SJSA1 (cell line): ENCODE measurements around the gene KCNG1. TPM values are rescaled to one million over a fixed set of nuclear protein-coding genes. Genes with fewer than 3 reads are reported as not detected.

Experiments used
- DNase-seq, 2 experiments: peaks; one replicate each; pipeline ENCODE4 v3.0.0-alpha.2; 2015 to 2020; ENCODE audit warnings: low spot score in 2 of 2, low read depth in 1 of 2
- H3K27ac ChIP-seq: fragments of 250-450 bp; sonication (Bioruptor Pico); 2 replicates; pipeline ENCODE4 v1.5.1; 2020; ENCODE audit warnings: mild to moderate bottlenecking, moderate library complexity
- H3K27me3 ChIP-seq: fragments of 250-450 bp; sonication (Bioruptor Pico); replicated peaks from 2 replicates; pipeline ENCODE4 v1.5.1; 2020; ENCODE audit warnings: mild to moderate bottlenecking, moderate library complexity
- H3K36me3 ChIP-seq: fragments of 250-450 bp; sonication (Bioruptor Pico); 2 replicates; pipeline ENCODE4 v1.5.1; 2020; ENCODE audit warnings: mild to moderate bottlenecking
- H3K4me1 ChIP-seq: fragments of 250-450 bp; sonication (Bioruptor Pico); replicated peaks from 2 replicates; pipeline ENCODE4 v1.6.1; 2021; ENCODE audit warnings: mild to moderate bottlenecking
- H3K4me3 ChIP-seq: fragments of 250-450 bp; sonication (Bioruptor Pico); 2 replicates; pipeline ENCODE4 v1.5.1; 2020; ENCODE audit warnings: mild to moderate bottlenecking
- H3K9me3 ChIP-seq: fragments of 250-450 bp; sonication (Bioruptor Pico); replicated peaks from 2 replicates; pipeline ENCODE4 v1.5.1; 2020; ENCODE audit warnings: mild to moderate bottlenecking
- total RNA-seq: library from RNA; depleted of rRNA; stranded (reverse); fragments of >200 nt; shearing (Covaris generic); gene quantifications from 2 replicates; pipeline ENCODE4 v1.2.3, GENCODE V29; 2014

KCNG1 gene
- total RNA-seq, 1 experiment from 2014 or later = 31.0 TPM

DNA sequence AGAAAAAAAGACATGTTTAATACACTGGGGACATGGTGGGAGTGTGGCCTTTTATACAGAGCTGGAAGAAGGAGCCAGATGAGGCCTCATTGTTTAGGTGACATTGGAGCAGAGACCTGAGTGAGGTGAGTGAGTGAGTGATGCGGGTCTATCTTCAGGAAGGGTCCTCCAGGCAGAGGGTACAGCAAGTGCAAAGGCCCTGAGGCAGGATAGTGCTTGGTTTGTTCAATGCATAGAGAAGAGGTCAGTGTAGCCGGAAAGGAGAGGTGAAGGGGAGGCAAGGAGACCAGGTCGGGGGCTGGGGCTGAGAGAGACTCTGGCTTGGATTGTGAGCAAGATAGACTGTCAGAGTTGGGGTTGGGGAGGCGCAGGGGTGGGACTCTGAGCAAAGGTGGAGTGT, 23.6 kb downstream of the KCNG1 start:
- Histone ChIP-seq H3K4me1 (no peaks in the 10 kb centered on the region), H3K27ac (no peak overlapping the region), H3K36me3 (peaks cover 6% of the 10 kb centered on the region; the same call in 1 of the 2 replicates), H3K9me3 (no peaks in the 10 kb centered on the region), H3K4me3 (no peak overlapping the region), H3K27me3 (no peaks in the 10 kb centered on the region)
- no peak for DNase-seq

DNA sequence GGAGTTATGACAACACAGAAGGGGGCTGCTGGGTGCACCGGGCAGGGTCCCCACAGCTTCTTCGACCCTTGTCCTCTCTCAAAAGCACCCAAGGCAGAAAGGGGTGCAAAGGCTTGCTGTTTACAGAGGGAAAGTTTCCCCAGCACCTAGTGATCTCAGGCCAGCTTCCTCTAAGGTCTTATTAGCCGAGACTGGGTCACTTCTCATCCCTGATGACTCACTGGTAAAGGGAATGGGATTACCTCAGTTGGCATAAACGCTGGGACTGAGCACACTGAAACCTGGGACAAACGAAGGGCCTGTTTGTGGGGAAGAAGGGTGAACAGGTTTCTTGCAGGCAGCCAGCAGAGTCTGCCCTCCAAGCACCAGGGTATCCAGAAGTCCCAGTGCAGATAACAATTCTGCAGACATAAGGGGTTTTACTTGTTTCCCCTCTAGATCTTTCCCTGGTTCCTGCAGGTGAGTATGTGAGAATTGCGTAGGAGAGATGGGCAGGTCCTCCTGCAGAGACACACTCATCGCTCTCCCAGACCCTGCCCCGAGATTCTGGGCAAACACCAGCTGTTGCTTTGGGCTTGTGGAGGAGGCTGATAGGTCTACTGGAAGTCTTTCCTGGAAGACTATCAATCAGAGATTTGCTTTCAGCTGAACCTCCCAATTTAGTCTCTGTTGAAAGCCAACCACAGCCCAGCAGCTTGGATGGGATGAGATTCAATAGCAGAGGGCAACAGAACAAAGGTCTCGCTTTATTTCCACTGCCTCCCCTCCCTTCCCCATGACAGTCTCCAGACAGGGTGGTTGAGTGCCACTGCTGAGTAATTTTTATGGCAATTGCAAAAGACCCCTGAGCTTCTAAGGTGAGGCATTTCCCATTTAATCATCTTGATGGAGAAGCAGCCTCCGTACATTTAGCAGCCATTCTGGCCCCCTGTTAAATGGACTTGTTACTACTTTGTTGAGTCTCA, 25.7 kb downstream of the KCNG1 start:
- H3K4me3 ChIP-seq = no peak overlapping the region
- no peaks in the 10 kb centered on the region for H3K36me3 ChIP-seq
- no peak overlapping the region for H3K27ac ChIP-seq
- H3K9me3 ChIP-seq = no peaks in the 10 kb centered on the region
- DNase-seq = no peak
- H3K27me3 ChIP-seq = no peaks in the 10 kb centered on the region
- H3K4me1 ChIP-seq = no peaks in the 10 kb centered on the region

DNA sequence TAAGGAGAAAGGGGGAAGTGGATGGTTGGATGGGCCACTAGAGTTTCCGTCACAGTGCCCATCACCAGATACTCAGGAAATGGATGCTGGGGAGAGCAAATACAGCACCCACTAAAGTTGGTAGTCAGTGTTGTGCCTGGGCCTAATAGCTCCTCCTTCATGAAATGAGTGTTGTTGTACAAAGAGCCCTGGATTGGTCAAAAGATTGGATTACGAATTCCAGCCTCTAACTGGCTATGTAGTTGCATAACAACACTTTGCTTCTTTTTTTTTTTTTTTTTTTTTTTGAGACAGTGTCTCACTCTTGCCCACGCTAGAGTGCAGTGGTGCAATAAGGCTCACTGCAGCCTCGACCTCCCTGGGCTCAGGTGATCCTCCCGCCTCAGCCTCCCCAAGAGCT, 27.4 kb downstream of the KCNG1 start:
- no peak for DNase-seq
- Histone ChIP-seq H3K9me3 (no peaks in the 10 kb centered on the region), H3K27ac (no peak overlapping the region), H3K36me3 (no peaks in the 10 kb centered on the region), H3K27me3 (no peaks in the 10 kb centered on the region), H3K4me1 (no peaks in the 10 kb centered on the region), H3K4me3 (no peak overlapping the region)

DNA sequence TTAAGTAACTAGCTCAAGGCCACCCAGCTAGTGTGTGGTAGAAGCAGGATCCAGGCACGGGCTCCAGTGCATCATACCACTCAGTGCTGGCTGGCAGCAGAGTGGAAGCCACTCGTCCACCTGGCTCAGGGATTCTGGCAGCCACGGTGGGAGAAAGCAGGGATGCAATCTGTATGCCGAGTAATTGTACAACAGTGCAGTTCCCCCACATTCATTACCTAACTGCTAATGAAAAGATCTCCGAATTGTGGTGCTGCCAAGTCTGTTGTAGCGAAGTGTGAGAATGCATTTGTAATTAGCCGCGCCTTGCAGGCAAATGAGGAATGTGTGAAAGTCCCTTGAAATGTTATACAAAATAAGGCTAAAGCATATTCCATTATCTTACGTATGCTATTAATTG, 29.0 kb downstream of the KCNG1 start:
- H3K27me3 ChIP-seq = no peaks in the 10 kb centered on the region
- H3K4me1 ChIP-seq = no peaks in the 10 kb centered on the region
- no peak overlapping the region for H3K4me3 ChIP-seq
- DNase-seq = no peak
- H3K36me3 ChIP-seq = no peaks in the 10 kb centered on the region
- H3K27ac ChIP-seq = no peak overlapping the region
- H3K9me3 ChIP-seq = no peaks in the 10 kb centered on the region

DNA sequence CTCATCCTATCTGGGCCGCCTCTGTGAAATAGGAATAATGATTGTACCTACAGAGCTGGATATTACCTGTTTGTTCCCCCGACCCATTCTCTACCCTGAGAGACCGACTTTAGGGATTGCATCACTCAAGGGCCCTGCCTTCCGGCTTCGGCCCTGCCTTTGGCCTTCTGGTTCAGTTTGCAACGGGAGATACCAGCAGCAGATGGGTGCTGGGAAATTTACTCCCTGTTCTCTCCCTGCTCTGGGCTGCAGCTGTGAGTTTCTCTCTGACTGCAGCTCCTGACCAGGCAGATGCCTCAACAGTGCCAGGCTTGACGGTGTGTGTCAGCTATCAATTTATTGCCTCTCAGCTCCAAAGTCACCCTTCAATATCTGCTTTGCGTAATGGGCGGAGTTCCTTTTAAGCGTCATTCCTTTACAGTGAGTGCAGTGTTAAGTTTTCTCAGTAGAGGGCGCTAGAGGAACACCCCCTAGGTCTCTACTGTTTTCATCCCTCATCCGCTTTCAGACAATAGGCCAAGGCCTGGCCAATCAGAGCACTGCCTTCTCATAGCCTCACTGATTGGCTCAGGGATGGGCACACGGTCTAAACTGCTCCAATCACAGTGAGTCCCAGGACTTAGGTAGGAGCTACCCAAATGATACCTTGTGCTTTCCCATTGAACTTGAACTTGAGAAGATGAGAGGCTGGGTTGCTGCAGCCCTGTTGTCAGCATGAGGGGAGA, 30.0 kb downstream of the KCNG1 start:
- Histone ChIP-seq H3K27me3 (no peaks in the 10 kb centered on the region), H3K9me3 (no peaks in the 10 kb centered on the region), H3K4me3 (no peak overlapping the region), H3K27ac (no peak overlapping the region), H3K36me3 (no peaks in the 10 kb centered on the region), H3K4me1 (no peaks in the 10 kb centered on the region)
- peak; percentile 43 to 63 for DNase-seq

DNA sequence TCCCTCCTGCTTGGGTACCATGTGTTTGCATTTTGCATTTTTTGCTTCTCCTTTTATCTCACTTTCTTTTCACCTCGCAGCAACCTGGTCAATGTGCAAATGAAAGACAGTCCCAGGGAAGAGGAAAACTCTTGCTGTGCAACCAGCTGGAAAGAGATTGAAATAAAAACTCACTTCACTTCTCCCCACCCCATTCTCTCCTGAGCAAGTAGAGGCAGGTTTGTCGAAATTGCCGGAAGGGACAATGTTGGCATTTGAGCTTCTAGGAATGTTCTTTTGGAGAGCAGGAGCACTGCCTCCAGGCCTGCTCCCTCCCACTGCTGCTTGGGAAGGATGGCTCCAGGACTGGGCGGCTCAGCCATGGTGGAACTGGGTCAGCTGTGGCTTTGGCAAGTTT, 30.6 kb downstream of the KCNG1 start:
- H3K4me3 ChIP-seq = no peak overlapping the region
- no peaks in the 10 kb centered on the region for H3K9me3 ChIP-seq
- no peaks in the 10 kb centered on the region for H3K36me3 ChIP-seq
- H3K4me1 ChIP-seq = peaks cover 3% of the 10 kb centered on the region; the same call in 1 of the 2 replicates
- H3K27ac ChIP-seq = no peak overlapping the region
- H3K27me3 ChIP-seq = no peaks in the 10 kb centered on the region
- DNase-seq = no peak

DNA sequence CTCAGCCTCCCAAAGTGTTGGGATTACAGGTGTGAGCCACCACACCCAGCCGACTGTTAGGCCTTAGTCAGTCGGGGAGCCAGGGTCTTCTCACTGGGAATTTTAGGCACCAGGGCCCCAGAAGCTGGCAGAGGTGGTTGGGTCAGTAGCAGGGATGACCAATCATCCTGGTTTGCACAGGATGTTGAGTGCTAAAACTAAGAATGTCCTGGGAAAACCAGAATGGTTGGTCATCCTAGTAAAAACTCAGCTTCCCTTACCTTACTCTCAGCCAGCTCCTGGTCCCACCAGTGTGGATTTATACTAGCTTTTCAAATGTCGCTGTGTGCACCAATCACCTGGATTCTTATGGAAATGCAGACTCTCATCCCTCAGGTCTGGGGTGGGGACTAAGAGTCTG, 31.8 kb downstream of the KCNG1 start:
- DNase-seq = no peak
- H3K27me3 ChIP-seq = no peaks in the 10 kb centered on the region
- peaks cover 4% of the 10 kb centered on the region; the same call in 1 of the 2 replicates for H3K4me1 ChIP-seq
- H3K27ac ChIP-seq = no peak overlapping the region
- no peak overlapping the region for H3K4me3 ChIP-seq
- no peaks in the 10 kb centered on the region for H3K36me3 ChIP-seq
- H3K9me3 ChIP-seq = no peaks in the 10 kb centered on the region

DNA sequence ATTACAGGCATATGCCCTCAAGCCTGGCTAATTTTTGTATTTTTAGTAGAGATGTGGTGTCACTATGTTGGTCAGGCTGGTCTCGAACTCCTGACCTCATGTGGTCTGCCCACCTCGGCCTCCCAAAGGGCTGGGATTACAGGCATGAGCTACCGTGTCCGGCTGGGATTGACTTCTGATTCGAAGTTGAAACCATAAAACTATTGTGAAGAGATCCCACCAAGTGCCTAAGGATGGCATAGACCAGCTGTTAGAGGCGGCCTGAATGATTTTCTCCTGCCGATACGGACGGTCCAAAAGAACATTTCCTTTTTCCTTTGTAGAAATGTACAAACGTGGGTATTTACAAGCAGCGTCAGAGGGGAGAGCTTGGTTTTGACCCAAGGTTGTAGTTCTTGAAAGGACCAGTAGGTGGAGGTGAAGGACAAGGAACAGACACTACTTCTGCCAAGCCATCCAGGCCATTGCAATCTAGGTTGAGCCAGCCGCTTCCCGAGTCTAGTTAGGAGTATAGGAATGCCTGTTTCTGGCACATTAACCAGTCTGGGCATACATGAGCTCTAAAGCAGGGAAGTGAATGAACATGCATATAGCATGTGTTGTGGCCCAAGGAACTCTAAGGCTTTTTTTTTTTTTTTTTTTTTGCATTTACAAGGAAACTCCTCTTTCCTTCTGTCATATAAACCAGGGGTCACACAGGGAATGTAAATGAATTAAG, 35.3 kb downstream of the KCNG1 start:
- no peaks in the 10 kb centered on the region for H3K9me3 ChIP-seq
- no peak overlapping the region for H3K4me3 ChIP-seq
- peak; percentile 69 to 82 for DNase-seq
- H3K27ac ChIP-seq = no peak overlapping the region
- H3K4me1 ChIP-seq = peaks cover 4% of the 10 kb centered on the region; the same call in 1 of the 2 replicates
- no peaks in the 10 kb centered on the region for H3K27me3 ChIP-seq
- H3K36me3 ChIP-seq = no peaks in the 10 kb centered on the region

DNA sequence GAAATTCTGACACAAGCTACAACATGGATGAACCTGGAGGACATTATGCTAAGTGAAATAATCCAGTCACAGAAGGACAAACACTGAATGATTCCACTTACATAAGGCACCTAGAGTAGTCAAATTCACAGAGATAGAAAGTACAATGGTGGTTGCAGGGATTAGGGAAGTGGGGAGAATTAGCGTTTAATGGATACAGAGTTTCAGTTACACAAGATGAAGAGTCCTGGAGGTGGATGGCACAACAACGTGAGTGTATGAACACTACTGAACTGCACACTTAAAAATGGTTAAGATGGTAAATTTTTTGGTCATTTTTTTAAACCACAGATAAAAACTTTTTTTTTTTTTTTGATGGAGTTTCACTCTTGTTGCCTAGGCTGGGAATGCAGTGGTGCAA, 39.6 kb downstream of the KCNG1 start:
- no peaks in the 10 kb centered on the region for H3K27me3 ChIP-seq
- H3K4me3 ChIP-seq = no peak overlapping the region
- H3K9me3 ChIP-seq = no peaks in the 10 kb centered on the region
- H3K36me3 ChIP-seq = no peaks in the 10 kb centered on the region
- H3K27ac ChIP-seq = no peak overlapping the region
- no peak for DNase-seq
- peaks cover 33% of the 10 kb centered on the region for H3K4me1 ChIP-seq

DNA sequence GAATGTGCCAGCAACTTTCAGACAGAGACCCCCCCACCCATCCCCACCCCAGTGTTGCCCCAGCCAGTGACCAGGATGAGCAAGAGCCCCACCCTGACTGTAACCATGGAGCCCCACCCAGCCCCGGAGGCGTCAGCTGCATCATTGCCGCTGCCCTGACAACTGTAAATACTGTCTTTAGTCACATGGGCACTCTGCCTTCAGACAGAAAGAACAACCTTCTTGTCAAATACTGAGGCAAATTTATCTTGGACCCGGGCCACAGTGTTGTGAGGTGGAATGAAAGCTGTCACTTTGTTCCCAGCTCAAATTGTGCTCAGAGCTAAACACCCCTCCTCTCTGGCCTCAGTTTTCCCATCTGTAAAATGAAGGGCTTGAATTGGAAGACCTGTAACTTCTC, 40.5 kb downstream of the KCNG1 start:
- peak in 1 of 2 experiments; percentile 66 for DNase-seq
- H3K4me3 ChIP-seq = no peak overlapping the region
- no peaks in the 10 kb centered on the region for H3K27me3 ChIP-seq
- H3K36me3 ChIP-seq = no peaks in the 10 kb centered on the region
- peaks cover 30% of the 10 kb centered on the region for H3K4me1 ChIP-seq
- H3K27ac ChIP-seq = no peak overlapping the region
- no peaks in the 10 kb centered on the region for H3K9me3 ChIP-seq

DNA sequence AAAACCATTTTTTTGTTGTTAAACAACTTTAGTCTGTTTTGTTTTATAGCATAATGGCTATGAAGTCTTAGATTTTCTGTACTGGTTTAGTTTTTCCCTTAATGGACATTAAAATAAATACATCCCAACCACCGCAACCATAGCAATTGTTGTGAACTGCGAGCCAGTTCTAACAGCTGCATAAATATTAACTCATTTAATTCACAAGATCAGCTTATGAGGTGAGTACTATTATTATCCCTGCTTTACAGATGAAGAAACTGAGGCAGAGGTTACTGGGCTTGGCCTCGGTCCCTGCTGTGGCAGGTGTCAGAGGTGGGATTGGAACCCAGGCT, 41.2 kb downstream of the KCNG1 start:
- no peak for DNase-seq
- no peaks in the 10 kb centered on the region for H3K9me3 ChIP-seq
- H3K27me3 ChIP-seq = no peaks in the 10 kb centered on the region
- H3K4me3 ChIP-seq = no peak overlapping the region
- H3K27ac ChIP-seq = no peak overlapping the region
- peaks cover 29% of the 10 kb centered on the region for H3K4me1 ChIP-seq
- no peaks in the 10 kb centered on the region for H3K36me3 ChIP-seq

DNA sequence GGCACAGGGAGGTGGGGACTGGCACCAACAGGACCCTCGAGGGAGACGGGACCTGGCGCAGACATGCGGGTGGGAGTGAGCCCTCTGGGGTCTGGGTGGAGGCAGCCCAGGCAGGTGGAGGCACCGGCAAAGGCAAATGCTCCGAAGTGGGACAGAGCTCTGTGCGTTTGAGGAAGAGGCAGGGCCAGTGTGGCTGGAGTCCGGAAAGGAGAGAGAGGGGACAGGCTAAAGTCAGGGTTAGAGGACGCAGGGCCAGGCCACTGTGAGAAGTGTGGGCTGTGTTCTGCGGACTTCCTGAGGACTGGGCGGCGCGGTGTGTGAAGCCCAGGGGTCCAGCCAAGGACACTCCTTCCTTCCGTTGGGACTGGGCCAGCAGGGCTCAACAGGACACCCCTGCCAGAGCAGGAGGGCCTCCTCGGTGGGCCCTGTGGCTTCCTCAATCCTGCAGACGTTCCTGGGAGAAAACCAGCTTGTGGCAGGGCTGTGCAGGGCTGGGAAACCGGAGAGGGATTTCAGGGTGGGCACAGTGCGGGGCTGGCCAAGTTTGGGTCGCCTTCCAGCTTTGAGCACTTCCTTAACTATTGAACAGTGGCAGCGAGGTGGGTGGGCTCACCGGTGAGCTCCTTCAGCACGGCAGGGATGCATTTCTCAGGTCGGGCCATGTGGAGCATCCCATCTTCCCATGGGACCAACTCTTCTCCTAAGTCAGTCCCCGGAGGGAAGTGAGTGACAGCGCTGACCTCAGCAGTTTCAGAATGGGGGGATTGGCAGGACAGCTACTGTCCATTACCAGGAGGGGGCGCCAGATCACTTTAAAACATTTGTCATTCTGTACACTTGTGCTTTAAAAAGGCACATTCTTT, 41.8 kb downstream of the KCNG1 start:
- Histone ChIP-seq H3K36me3 (no peaks in the 10 kb centered on the region), H3K9me3 (no peaks in the 10 kb centered on the region), H3K4me1 (peaks cover 29% of the 10 kb centered on the region), H3K27me3 (no peaks in the 10 kb centered on the region), H3K4me3 (no peak overlapping the region), H3K27ac (peak overlapping the region; percentile 80)
- DNase-seq = peak; percentile 65 to 78

DNA sequence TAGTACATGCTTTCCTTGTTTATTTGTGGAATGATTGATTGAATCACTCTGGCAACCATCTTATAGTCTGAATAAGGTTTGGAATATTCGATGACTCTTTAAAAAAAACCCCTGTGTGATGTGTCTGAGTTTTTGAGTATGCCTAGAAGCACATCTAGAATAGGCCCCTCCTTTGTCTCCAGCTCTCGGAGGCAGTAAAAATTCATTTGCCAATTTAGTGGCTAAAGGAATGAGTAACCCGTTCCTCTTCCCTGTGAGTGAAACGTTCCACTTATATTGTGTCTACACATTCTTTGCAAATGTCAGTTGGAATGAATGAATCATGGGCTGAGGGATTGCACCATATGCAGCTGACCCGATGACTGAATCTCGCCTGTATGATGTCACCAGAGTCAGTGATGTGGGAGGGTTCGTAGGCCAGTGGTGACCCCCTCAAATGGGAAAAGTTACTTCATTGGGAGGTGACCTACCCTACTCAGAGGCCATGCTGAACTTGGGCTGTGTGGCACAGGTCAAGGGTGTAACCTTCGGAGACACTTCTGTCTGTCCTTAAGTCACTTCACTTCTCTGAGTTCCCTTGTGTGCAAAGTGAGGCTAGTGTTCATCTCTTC, 42.7 kb downstream of the KCNG1 start:
- Histone ChIP-seq H3K36me3 (no peaks in the 10 kb centered on the region), H3K9me3 (no peaks in the 10 kb centered on the region), H3K27ac (peak overlapping the region; percentile 80), H3K4me1 (peaks cover 29% of the 10 kb centered on the region), H3K27me3 (no peaks in the 10 kb centered on the region), H3K4me3 (no peak overlapping the region)
- peak; percentile 81 to 90 for DNase-seq
